ENCODE data around the gene MINPP1. TPM values are rescaled to one million over a fixed set of nuclear protein-coding genes. Genes with fewer than 3 reads are reported as not detected.
"Not testable (repeated sequence)": the region's sequence is repeated elsewhere in the genome, so short reads cannot be mapped to it uniquely, and the experiment has no call there.

The MINPP1 gene
- polyA plus RNA-seq, 12 donors: 14.2 to 52.9 (median 16.9) TPM; not detected in 1

DNA sequence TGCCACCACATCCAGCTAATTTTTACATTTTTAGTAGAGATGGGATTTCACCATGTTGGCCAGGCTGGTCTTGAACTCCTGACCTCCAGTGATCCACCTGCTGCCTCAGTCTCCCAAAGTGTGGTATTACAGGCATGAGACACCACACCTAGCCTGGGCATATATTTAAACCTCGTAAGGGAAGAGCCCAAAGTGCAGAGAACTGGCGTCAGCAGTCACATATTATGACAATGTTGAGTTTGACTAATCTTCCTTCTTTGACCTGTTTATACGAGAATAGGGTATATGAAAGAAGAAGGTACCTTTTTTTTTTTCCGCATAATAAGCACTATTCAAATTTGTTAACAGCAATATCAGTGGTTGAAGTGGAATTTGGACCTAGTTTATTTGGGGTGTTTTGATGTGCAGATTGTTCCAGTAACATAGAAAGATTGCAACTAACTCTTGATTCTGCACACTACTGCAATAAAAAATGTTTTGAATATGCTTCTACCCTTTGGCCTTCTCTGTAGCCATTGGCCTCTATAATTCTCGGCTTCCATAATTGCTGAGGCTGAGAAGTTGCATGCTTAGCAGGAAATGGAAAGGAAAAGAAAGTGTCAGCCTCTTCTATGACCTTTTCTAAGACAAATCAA, 55.9 kb downstream of the MINPP1 start:
- no peak for DNase-seq

GRCh38 chr10:87562750-87563149, 58.1 kb downstream of the MINPP1 start:
- no peak for DNase-seq

- DNase-seq: no peak
Observed at GRCh38 chr10:87565010-87565409, 60.3 kb downstream of the MINPP1 start.

DNA sequence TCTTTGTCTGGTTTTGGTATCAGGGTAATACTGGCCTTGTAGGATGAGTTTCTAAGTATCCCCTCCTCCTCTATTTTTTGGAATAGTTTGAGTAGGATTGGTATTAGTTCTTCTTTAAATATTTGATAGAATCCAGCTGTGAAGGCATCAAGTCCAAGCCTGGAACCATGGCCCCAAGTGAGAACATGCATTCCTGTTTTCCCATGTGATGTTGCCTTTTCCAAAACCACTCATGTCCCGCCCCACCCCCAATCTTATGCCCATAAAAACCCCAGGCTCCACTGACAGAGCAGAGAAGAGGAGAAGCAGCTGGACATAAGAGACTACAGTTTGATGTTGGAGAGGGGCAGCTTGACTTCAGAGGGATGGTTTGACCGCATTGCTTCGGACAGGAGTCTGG, 71.2 kb downstream of the MINPP1 start:
- DNase-seq: no peak

- DNase-seq: no peak
Observed at GRCh38 chr10:87578160-87578841, 73.6 kb downstream of the MINPP1 start.

- DNase-seq: peak; percentile 21
Observed at GRCh38 chr10:87578842-87579401, 74.2 kb downstream of the MINPP1 start.

DNA sequence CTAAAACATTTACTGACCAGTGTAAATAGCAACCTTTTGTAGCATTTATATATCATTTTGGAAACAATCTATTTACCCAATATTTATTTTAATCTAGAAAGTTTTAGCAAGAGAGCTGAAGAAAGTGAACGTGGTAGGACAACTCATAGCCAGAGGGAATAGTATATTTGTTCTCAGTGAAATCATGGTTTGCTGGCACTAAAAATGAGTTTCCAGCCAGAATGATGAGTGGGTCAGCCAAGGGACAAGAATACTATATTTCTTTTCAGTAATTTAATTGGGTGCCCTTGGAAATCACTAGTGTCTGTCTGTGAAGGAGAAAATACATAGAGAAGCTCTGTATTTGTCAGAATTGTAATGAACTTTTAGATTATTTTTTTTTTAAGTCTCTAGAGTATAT, 74.9 kb downstream of the MINPP1 start:
- peak; percentile 69 for DNase-seq

DNA sequence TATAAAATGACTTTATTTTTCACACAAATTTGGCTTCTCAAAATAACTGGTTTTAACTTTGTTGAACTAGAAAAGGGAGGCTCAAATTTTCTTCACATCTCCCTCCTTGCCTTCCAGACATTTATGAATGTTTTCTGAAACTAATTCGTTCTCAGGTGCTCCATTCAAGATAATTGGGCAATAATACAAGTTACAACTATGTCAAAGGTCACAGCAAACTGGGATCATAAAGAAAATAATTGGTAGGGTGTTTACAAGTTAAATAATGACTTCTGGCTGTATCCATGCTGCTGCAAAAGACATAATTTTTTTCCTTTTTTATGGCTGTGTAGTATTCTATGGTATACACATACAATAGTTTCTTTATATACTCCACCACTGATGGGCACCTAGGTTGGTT, 75.3 kb downstream of the MINPP1 start:
- DNase-seq: no peak

GRCh38 chr10:87585565-87586514, 81.1 kb downstream of the MINPP1 start:
- DNase-seq: no peak

DNA sequence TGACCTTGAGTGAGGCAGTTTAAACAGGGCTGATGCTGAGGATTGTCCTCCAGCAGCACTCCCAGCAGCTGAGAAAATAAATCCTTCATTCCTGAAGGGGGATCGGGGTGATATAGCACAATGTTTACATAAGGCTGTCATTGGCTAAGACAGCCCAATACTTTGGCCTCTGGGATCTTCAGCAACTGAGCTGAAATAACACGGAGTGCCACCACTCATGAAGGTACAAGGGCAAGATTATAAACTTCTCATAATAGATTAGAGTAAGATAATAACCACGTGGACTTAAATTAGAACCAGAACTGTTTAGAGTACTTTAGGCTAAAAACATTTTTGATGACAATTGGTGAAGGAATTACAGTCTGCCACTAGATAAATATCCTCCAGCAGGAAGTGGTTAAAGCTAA, 85.0 kb downstream of the MINPP1 start:
- DNase-seq: no peak

DNA sequence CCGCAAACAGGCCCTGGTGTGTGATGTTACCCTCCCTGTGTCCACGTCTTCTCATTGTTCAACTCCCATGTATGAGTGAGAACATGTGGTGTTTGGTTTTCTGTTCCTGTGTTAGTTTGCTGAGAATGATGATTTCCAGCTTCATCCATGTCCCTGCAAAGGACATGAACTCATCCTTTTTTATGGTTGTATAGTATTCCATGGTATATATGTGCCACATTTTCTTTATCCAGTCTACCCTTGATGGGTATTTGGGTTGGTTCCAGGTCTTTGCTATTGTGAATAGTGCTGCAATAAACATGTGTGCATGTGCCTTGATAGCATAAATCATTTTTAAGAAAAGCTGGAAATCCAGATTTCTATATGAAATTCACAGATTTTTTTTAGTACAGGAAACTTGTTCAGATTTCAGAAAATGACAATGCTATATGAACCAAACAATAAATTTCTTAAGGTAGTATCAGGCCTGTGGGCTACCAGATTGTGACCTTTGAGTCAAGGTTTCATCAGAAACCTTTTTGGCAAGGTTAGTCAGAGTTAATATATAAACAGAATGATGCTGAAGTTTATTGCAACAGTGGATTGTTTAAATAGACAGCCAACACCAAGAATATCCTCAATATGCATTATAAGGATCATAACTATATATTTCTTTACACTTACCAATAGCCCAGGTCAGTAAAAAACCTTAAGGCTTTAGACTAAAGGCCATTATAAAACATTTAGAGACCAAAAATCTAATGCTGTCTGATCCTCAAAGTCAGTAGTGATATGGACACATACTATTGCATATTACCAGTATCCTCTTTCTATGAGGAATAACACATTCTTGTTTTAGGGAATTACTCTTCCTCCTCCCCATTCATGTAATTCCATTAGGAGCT, 86.3 kb downstream of the MINPP1 start:
- no peak for DNase-seq

DNA sequence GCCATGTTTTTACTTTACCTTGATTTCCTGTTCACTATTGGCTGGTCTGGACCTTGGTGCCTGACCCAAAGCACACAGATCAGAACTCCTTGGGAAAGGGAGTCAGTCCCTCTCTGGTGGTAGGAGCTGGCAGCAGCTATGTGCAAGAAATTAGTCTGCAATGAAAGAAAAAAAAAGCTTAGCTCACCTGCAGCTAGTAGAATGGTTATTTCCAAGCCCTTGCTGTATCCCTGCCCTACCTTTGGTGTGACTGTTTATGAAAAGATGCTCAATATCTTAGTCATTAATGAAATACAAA, 86.8 kb downstream of the MINPP1 start:
- DNase-seq: no peak

GRCh38 chr10:87592920-87593319, 88.2 kb downstream of the MINPP1 start:
- not testable (repeated sequence) for DNase-seq

DNA sequence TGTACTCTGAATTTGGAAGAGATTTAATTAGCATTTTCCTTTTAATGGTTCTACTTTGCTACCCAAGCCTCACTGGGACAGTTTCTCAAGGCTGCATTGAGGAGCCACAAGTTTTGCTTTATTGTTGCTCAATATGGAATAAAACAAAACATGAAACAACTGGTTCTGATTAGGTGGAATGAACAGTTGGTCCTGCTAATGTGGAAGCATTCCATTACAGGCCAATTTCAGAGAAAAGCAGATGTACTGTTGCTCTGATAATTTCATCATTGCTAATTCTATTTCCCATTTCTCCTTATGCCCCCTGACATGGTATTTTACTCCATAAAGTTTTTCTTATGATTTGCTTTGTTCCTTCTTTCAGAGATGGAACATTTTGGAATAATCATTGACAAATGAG, 89.0 kb downstream of the MINPP1 start:
- no peak for DNase-seq

- no peak for DNase-seq
Observed at GRCh38 chr10:87594181-87594580, 89.5 kb downstream of the MINPP1 start.

DNA sequence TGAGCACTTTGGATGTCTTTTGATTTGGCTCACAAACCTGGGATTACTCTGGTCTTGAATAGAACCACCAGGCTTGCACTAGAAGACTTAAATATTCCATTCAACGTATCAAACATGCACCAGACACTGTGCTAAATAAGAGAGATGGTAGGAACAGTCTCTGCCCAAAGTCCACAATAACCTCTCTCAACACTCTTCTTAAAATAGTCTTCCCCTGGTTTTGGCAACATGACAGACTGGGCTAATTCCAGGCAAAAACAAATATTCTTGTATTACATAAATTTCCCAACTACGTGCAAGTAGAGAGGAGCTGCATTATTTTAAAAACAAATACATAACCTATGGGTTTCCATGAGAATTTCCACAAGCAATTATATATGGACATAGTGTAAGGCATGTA, 90.2 kb downstream of the MINPP1 start:
- no peak for DNase-seq

DNA sequence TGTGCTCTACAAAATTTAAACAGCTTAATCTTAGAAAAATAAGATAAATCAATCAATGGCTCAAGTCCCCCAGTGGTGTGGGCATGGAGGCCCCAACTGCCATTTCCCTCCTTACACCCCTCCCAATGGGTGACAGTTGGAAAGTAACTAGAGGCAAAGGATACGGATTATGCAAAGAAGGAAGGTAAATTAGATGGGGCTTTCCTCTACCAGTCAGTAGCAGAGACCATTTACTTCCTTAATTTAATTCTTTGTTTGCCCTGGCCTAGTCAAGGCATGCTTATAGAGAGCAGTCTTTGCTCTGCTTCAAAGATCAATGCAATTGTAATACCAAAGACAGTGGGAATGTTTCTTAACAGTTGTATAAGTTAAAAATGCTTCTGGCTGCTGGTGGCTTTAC, 91.7 kb downstream of the MINPP1 start:
- DNase-seq: no peak

GRCh38 chr10:87598700-87599099, 94.0 kb downstream of the MINPP1 start:
- DNase-seq: no peak

DNA sequence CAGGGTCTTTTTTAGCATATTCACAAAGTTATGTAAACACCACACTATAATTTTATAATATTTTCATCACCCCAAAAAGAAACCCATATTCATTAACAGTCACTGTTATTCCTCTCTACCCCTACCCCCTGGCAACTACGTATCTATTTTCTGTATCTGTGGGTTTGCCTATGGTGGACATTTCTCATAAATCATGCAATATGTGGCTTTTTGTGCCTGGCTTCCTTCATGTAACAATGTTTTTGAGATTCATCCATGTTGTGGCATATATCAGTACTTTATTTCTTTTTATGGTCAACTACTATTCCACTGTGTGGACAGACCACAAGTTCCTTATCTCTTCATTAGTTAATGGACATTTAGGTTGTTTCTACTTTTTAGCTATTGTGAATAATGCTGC, 95.9 kb downstream of the MINPP1 start:
- no peak for DNase-seq

All from muscle of arm (tissue), 12 donors.